GM21360 (cell line): ENCODE measurements around the gene RBM4.
"Not testable (repeated sequence)": the region's sequence is repeated elsewhere in the genome, so short reads cannot be mapped to it uniquely, and the experiment has no call there.

Source experiments
- ATAC-seq: cut with Tn5 transposase; IDR thresholded peaks from one replicate; pipeline ENCODE4 v1.9.1; 2021; ENCODE audit warnings: mild to moderate bottlenecking, moderate library complexity; ENCODE audit not compliant: unreplicated experiment

RBM4 gene, protein sequence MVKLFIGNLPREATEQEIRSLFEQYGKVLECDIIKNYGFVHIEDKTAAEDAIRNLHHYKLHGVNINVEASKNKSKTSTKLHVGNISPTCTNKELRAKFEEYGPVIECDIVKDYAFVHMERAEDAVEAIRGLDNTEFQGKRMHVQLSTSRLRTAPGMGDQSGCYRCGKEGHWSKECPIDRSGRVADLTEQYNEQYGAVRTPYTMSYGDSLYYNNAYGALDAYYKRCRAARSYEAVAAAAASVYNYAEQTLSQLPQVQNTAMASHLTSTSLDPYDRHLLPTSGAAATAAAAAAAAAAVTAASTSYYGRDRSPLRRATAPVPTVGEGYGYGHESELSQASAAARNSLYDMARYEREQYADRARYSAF

GRCh38 chr11:66638177-66639065 lies at the start of gene RBM4:
Gene RBM4, plus strand, starts transcription at chr11:66638703. Its CDS starts 1,009 bp downstream, at chr11:66639712.
- ATAC-seq = peak; percentile 83

GRCh38 chr11:66589315-66589714 lies 49.2 kb upstream of the RBM4 start:
- not testable (repeated sequence) for ATAC-seq

DNA sequence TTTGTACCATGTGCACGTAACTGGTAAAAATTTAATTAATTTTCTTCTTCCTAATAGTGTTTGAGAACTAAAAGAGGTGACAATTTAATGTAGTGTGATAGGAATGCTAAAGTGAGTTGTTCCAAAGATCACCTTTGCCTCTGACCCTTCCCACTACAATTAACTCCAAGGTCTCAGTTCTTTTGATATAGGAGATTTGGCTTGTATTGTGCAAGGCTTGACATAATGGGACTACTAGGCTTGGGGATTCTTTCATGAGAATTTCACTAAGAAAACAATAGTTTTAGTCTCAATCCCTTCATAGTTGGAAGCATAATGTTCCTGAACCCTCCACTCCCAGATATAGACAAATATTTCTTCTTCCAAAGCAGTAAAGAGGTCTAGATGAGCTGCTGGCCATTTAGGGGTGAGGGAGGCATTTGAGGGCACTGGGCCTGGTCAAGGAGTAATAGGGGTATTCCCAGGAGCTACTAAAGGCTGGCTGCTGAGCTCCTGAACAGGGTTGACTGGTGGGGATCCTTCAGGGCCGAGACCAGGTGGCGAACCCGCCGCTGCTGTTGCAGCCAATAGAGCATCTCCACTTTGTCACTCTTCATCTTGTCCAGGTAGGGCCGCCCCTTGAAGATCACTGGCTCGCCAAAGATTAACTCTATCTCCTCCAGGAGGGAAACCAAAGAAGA lies 48.4 kb upstream of the RBM4 start:
- ATAC-seq = no peak

- ATAC-seq = no peak
These were observed 47.3 kb upstream of the RBM4 start for GRCh38 chr11:66591175-66591574.

DNA sequence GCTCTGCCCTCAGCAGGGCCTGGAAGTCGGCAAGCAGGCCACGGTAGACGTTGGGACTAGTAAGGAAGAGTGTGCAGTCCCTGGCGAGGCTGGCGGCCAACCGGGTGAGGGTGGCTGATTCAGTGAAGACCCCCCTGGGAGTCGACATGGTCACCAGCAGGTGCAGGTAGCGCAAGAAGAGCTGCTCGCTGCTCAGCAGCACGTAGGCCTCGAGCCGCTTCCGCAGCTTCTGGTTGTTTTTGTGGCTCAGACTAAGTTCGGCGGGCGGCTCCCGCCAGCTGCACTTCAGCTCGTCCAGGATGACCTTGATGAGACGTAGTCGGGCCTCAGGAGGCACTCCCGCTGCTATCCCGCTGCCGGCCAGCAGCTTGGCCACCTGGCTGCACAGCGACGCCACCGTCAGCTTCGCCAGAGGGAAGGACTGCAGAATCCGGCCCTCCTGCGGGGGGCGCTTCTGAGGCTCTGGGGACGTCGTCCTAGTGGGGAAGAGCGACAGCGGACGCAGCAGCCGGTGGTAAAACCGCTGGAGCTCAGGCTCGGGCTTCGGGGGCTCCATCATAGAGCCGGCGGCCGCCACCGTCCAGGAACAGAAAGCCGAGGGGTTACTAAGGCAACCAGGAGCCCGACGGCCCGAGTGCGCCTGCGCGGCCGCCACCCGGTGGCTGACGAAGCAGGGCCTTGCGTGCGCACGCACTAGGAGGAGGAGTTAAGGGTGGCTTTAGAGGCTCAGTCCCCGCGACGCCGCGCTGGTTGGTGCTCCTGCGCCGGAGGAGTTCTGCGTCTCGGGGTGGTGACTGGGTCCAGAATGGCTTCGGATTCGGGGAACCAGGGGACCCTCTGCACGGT lies 45.8 kb upstream of the RBM4 start, which contains the start of the genes CCDC87 and CCS:
Gene CCDC87 (minus strand): TSS at position 607 of the 846 bp plus-strand sequence. CDS start 48 bp downstream, at position 559.
Gene CCS (plus strand): TSS at position 729 of the 846 bp plus-strand sequence. CDS start 77 bp downstream, at position 806.
- ATAC-seq = peak; percentile 86

DNA sequence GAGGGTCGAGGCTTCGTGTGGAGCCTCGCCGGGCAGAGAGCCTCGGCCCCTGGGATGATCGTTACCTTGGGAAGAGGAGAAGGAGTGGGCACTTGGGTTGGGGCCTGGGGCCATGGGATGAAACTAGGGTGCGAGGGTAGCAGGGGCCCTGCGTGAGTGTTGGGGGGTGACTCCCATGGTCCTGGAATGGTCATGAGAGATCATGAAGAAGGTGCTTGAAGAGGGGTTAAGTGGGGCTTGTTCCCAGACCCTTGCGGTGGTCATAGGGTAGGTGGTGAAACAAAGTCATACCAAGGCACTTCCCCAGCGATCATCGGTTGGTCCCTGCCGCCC lies 45.2 kb upstream of the RBM4 start:
- ATAC-seq = peak; percentile 11

GRCh38 chr11:66593650-66594049 lies 44.9 kb upstream of the RBM4 start:
- ATAC-seq = no peak

- no peak for ATAC-seq
These were observed 43.1 kb upstream of the RBM4 start for GRCh38 chr11:66595245-66595904.

- ATAC-seq = no peak
These were observed 39.5 kb upstream of the RBM4 start for GRCh38 chr11:66598993-66599392.

- no peak for ATAC-seq
These were observed 38.3 kb upstream of the RBM4 start for GRCh38 chr11:66600219-66600618.

GRCh38 chr11:66600631-66601233 lies 37.8 kb upstream of the RBM4 start:
- no peak for ATAC-seq

GRCh38 chr11:66603072-66603471 lies 35.4 kb upstream of the RBM4 start:
- ATAC-seq = no peak

DNA sequence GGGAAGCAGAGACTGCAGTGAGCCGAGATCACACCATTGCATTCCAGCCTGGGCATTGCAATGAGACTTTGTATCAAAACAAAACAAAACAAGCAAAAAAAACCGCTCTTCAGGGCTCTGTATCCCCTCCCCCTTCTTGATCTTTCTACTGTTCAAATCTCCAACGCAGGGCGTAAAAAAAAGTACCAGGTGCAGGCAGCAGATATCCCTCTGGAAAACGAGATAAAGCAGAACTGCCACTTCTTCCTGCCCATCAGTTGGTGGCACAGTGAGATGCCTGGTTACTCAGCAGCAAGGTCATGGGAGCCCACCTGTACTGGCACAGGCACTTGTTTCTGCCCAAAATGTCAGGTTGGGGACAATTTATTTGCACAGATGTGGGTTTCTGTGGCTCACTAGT lies 34.3 kb upstream of the RBM4 start:
- ATAC-seq = no peak

- ATAC-seq = not testable (repeated sequence)
These were observed 31.9 kb upstream of the RBM4 start for GRCh38 chr11:66606608-66607007.

DNA sequence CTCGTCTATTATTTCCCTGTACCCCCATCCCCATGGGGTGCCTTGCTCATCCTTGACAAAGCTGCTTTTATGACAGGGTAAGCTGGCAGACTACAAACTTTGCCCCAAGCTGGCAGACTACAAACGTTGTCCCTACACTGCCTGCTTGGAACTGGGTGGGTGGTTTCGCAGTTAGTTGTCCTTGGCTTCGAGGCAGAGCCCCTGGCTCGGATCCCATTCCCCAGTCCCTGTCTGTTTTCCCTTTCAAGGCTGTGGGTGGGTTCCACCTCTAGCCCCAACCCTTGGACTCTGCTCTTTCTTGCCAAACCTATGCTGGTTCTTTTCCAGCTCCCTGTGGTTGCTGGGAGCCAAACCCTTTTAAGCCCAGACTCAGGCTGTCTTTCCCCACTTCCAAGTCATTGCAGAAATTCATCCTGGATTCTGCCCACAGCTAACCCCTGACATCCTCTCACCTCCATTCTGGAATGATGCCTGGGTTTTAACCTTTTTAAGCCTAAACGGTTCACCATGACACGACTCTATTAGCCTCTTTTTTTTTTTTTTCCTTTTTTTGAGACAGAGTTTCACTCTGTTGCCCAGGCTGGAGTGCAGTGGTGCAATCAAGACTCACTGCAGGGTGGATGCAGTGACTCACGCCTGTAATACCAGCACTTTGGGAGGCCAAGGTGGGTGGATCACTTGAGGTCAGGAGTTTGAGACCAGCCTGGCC lies 31.2 kb upstream of the RBM4 start:
- ATAC-seq = no peak

DNA sequence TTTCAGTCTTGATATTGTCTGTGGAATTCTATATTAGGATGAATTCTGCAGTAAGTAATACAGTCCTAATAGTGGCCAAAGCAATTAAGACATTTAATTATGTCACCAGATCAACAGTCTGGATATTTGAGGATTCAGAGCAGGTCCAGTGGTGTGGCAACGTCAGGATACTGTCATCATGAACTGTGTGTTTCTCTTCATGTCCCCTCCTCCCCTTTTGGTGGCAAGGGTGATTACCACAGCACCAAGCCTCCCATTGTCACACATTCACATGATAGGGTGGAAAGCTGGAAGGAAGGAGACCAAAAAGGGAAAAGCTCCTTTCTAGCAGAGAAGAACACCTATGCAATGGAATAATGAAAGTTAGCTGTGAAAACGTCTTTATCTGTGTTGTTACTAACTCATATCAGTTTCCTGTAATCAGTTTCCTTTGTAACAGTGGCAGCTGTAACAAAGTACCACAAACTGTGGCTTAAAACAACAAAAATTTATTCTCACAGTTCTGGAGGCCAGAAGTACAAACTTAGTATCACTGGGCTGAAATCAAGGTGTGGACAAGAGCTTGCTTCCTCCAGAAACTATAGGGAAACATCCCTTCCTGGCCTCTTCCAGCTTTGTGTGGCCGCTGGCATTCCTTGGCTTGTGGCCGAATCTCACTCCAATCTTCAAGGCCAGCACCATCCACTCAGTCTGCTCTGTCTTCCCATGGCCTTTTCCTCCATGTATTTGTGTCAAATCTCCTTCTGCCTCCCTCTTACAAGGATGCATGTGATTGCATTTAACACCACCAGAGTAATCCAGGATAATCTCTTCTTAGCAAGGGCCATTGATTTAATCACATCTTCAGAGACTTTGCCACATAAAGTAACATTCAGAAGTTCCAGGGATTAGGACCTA lies 28.5 kb upstream of the RBM4 start:
- no peak for ATAC-seq

GRCh38 chr11:66612458-66612857 lies 26.0 kb upstream of the RBM4 start:
- ATAC-seq = no peak

- no peak for ATAC-seq
These were observed 24.4 kb upstream of the RBM4 start for GRCh38 chr11:66614073-66614472.
